ENCODE data around the gene TMBIM6.
A peak's percentile ranks its signal among the peaks of the same experiment; 100 is the strongest.

DNA sequence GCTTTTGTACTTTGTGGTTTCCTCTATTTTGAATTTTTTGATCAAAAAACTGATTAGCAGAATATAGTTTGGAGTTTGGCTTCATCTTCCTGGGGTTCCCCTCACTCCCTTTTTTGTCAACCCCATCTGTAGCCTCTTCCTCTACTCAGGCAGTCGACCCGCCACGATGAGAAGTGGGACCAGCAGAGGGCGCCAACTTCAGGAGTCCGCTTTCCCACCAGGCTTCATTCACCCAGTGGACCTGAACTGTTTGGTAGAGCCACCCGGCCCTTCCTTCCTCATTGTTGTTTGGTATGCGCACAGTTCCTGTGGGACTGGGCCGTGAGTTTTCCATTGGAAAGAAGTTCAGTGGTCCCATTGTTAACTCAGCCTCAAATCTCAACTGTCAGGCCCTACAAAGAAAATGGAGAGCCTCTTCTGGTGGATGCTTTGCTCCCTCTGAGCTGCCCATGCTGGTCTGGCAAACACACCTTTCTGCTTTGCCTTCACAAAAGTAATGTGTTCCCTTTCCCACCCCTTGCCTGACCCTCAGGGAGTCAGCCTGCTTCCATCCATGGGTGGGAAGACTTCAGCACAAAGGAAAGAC, 21.7 kb downstream of the TMBIM6 start:
- TF ChIP-seq, protein P1, sequence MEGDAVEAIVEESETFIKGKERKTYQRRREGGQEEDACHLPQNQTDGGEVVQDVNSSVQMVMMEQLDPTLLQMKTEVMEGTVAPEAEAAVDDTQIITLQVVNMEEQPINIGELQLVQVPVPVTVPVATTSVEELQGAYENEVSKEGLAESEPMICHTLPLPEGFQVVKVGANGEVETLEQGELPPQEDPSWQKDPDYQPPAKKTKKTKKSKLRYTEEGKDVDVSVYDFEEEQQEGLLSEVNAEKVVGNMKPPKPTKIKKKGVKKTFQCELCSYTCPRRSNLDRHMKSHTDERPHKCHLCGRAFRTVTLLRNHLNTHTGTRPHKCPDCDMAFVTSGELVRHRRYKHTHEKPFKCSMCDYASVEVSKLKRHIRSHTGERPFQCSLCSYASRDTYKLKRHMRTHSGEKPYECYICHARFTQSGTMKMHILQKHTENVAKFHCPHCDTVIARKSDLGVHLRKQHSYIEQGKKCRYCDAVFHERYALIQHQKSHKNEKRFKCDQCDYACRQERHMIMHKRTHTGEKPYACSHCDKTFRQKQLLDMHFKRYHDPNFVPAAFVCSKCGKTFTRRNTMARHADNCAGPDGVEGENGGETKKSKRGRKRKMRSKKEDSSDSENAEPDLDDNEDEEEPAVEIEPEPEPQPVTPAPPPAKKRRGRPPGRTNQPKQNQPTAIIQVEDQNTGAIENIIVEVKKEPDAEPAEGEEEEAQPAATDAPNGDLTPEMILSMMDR (IDR thresholded peaks at IDR 0.05) = peak; percentile 90
- TF ChIP-seq SIN3A (IDR thresholded peaks at IDR 0.05; ENCODE audit: borderline replicate concordance, insufficient read depth, low read depth, low read length) = no peak
- TF ChIP-seq, protein P2, sequence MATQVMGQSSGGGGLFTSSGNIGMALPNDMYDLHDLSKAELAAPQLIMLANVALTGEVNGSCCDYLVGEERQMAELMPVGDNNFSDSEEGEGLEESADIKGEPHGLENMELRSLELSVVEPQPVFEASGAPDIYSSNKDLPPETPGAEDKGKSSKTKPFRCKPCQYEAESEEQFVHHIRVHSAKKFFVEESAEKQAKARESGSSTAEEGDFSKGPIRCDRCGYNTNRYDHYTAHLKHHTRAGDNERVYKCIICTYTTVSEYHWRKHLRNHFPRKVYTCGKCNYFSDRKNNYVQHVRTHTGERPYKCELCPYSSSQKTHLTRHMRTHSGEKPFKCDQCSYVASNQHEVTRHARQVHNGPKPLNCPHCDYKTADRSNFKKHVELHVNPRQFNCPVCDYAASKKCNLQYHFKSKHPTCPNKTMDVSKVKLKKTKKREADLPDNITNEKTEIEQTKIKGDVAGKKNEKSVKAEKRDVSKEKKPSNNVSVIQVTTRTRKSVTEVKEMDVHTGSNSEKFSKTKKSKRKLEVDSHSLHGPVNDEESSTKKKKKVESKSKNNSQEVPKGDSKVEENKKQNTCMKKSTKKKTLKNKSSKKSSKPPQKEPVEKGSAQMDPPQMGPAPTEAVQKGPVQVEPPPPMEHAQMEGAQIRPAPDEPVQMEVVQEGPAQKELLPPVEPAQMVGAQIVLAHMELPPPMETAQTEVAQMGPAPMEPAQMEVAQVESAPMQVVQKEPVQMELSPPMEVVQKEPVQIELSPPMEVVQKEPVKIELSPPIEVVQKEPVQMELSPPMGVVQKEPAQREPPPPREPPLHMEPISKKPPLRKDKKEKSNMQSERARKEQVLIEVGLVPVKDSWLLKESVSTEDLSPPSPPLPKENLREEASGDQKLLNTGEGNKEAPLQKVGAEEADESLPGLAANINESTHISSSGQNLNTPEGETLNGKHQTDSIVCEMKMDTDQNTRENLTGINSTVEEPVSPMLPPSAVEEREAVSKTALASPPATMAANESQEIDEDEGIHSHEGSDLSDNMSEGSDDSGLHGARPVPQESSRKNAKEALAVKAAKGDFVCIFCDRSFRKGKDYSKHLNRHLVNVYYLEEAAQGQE (IDR thresholded peaks at IDR 0.05; ENCODE audit: insufficient read depth in 1 of 2, low read depth in 2 of 2, low read length in 1 of 2) = no peak
- no peak for TF ChIP-seq POLR2AphosphoS5 (IDR thresholded peaks at IDR 0.05; ENCODE audit: low read depth, low read length)
